ENCODE data around the gene TUBGCP2. TPM values are rescaled to one million over a fixed set of nuclear protein-coding genes. Genes with fewer than 3 reads are reported as not detected.

The TUBGCP2 gene
- total RNA-seq, 1 donor from 2014 or later = 55.4 TPM

DNA sequence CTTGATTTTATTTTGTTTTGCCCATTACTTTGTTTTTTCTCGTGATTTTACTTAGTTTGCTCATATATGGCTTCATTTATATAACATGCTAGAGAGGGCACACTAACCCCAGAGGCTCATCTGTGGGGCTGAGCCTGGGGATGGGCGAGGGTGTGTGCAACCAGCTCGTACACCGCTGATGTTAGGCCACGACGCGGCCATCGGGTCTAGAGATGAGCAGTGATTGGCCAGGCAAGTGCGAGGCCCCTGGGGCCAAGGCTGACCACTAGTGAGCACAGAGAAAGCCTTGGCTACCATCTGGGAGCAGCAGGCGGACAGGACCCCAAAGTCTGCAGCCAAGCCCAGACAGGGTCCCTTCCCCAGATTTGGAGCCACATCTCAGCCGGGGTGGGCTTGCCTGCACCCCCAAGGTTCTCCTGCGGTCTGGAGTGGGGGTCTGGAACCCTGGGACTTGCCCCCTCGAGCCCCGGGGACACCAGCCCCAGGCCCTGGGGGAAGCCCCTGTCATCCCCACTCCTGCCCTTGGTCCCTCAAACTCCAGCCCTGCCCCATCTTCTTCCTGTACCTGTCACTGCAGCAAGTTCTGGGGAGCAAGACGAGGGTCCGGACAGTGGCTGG, 45.4 kb upstream of the TUBGCP2 start:
- no peak for TF ChIP-seq EZH2 (IDR thresholded peaks at IDR 0.05)
- TF ChIP-seq, protein P1, sequence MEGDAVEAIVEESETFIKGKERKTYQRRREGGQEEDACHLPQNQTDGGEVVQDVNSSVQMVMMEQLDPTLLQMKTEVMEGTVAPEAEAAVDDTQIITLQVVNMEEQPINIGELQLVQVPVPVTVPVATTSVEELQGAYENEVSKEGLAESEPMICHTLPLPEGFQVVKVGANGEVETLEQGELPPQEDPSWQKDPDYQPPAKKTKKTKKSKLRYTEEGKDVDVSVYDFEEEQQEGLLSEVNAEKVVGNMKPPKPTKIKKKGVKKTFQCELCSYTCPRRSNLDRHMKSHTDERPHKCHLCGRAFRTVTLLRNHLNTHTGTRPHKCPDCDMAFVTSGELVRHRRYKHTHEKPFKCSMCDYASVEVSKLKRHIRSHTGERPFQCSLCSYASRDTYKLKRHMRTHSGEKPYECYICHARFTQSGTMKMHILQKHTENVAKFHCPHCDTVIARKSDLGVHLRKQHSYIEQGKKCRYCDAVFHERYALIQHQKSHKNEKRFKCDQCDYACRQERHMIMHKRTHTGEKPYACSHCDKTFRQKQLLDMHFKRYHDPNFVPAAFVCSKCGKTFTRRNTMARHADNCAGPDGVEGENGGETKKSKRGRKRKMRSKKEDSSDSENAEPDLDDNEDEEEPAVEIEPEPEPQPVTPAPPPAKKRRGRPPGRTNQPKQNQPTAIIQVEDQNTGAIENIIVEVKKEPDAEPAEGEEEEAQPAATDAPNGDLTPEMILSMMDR (IDR thresholded peaks at IDR 0.05) = no peak
- H3K36me3 Mint-ChIP-seq = no peaks in the 10 kb centered on the region
- Histone ChIP-seq H3K4me3 (no peak overlapping the region), H3K9ac (no peak overlapping the region), H3K4me1 (no peaks in the 10 kb centered on the region), H3K27ac (no peak overlapping the region), H3K79me2 (ENCODE audit: low read depth) (peaks cover 7% of the 10 kb centered on the region), H3K36me3 (no peaks in the 10 kb centered on the region), H3K4me2 (no peak overlapping the region), H3K27me3 (peaks cover 8% of the 10 kb centered on the region), H4K20me1 (ENCODE audit: low read depth) (peaks cover 19% of the 10 kb centered on the region), H3K9me3 (ENCODE audit: low read depth) (no peaks in the 10 kb centered on the region), H3F3A (ENCODE audit: low read depth) (peaks cover 3% of the 10 kb centered on the region), H2AFZ (replicated peaks) (no peak overlapping the region)
- H3K9me3 Mint-ChIP-seq = peaks cover 2% of the 10 kb centered on the region
- H3K4me3 Mint-ChIP-seq = no peak overlapping the region
- H3K27ac Mint-ChIP-seq = no peak overlapping the region
- peaks cover 6% of the 10 kb centered on the region for H3K27me3 Mint-ChIP-seq (ENCODE audit: insufficient read depth, low read depth)
- DNase-seq (ENCODE audit: low spot score) = no peak
- peaks cover 2% of the 10 kb centered on the region for H3K4me1 Mint-ChIP-seq

DNA sequence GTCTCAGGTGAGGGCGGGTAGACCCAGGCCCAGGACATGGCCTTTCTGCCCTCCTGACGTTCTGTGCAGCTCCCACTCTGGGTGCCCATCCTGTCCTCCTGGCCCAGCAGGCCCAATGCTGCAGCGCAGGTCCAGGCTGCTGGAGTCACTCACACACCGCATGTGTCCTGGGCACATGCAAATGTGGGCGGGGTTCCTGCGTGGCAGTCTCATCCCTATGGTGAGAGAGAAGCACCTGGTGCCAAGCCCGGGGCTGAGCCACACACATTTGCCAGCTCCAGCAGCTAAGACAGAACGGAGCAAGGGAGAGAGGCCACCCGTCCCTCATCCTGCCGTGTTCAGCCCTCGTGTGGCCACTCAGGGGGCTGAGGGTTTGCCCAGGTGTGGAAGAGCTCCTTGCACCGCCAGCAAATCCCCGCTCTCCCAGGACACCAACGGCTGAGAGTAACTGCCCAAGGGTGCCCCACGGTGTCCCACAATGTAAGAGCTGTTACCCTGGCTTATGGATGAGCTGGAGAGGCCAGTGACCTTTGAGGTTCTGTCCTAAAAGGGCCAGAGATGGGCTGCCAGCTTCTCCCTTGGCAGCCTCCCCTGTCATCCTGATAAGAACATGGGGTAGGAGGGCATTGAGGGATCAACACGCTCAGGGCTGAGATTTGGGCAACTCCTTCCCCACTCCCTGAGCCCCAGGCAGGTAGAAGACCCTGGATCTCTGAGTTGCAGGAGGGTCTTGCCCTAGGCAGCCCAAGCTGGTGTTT, 44.7 kb upstream of the TUBGCP2 start:
- Mint-ChIP-seq H3K9me3 (peaks cover 2% of the 10 kb centered on the region), H3K4me3 (no peak overlapping the region)
- TF ChIP-seq EZH2 (IDR thresholded peaks at IDR 0.05) (no peak), EZH2phosphoT487 (IDR thresholded peaks at IDR 0.05) (no peak)
- TF ChIP-seq, protein P1 (IDR thresholded peaks at IDR 0.05) = no peak

DNA sequence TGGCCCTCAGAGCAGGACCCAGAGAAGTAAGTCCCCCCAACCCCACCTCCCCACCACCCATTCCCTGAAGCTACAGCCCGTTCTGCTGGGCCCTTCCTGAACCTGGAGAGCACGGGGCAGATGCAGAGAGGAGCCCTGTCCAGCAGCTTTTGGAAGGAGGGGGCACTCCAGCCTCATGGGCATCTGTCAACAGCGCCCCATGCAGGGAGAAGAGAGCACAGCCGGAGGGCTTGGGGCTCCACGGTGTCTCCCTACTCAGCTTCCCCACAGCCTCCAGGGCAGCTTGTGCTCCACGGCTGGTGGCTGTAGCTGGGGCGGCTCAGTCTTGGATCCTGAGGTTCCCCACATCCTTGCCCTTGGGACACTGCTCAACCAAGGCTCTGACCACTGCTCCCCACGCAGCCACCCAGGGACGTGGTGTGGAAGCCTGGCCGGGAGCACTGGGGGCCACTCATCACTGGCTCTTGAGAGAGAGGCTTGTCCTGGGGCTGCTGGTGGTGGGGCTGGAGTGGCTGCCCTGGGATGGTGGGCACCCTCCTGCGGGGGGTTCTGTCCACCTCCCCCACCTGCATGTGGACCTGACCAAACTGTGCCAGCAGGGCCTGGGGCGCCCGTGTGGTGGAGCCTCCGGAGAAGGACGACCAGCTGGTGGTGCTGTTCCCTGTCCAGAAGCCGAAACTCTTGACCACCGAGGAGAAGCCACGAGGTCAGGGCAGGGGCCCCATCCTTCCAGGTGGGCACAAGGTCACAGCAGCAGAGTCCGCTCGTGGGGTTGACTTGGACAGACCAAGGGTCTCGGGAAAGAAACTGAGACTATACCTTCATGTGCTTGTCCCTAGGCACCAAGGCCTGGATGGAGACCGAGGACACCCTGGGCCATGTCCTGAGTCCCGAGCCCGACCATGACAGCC, 43.0 kb upstream of the TUBGCP2 start:
- peaks cover 12% of the 10 kb centered on the region for H3K27me3 Mint-ChIP-seq (ENCODE audit: insufficient read depth, low read depth)
- no peaks in the 10 kb centered on the region for H3K36me3 ChIP-seq
- H3K4me2 ChIP-seq = no peak overlapping the region
- H3K4me3 Mint-ChIP-seq = no peak overlapping the region
- TF ChIP-seq, protein P1 (IDR thresholded peaks at IDR 0.05) = peak; percentile 23
- TF ChIP-seq EZH2phosphoT487 (IDR thresholded peaks at IDR 0.05) = no peak
- H3K27me3 ChIP-seq = peaks cover 3% of the 10 kb centered on the region
- H2AFZ ChIP-seq (replicated peaks) = no peak overlapping the region
- peaks cover 5% of the 10 kb centered on the region for H3K79me2 ChIP-seq (ENCODE audit: low read depth)
- peaks cover 3% of the 10 kb centered on the region for H3K4me1 Mint-ChIP-seq
- DNase-seq (ENCODE audit: low spot score) = no peak
- H3K4me3 ChIP-seq = no peak overlapping the region
- H3K4me1 ChIP-seq = peaks cover 5% of the 10 kb centered on the region
- H3K36me3 Mint-ChIP-seq = no peaks in the 10 kb centered on the region
- H3K27ac Mint-ChIP-seq = no peak overlapping the region
- no peaks in the 10 kb centered on the region for H3K9me3 ChIP-seq (ENCODE audit: low read depth)
- H3K9me3 Mint-ChIP-seq = peaks cover 2% of the 10 kb centered on the region
- no peak overlapping the region for H3K27ac ChIP-seq
- no peaks in the 10 kb centered on the region for H3F3A ChIP-seq (ENCODE audit: low read depth)
- peaks cover 17% of the 10 kb centered on the region for H4K20me1 ChIP-seq (ENCODE audit: low read depth)
- no peak overlapping the region for H3K9ac ChIP-seq

More for the DNA sequence above, 44.7 kb upstream of the TUBGCP2 start:
- no peak overlapping the region for H3K4me3 ChIP-seq
- H3K4me2 ChIP-seq = no peak overlapping the region
- H2AFZ ChIP-seq (replicated peaks) = no peak overlapping the region
- H3K4me1 ChIP-seq = no peaks in the 10 kb centered on the region
- Mint-ChIP-seq H3K27ac (no peak overlapping the region), H3K27me3 (ENCODE audit: insufficient read depth, low read depth) (peaks cover 8% of the 10 kb centered on the region), H3K36me3 (no peaks in the 10 kb centered on the region), H3K4me1 (peaks cover 3% of the 10 kb centered on the region)
- no peaks in the 10 kb centered on the region for H3K36me3 ChIP-seq
- DNase-seq (ENCODE audit: low spot score) = no peak
- H3K9me3 ChIP-seq (ENCODE audit: low read depth) = no peaks in the 10 kb centered on the region
- H3K79me2 ChIP-seq (ENCODE audit: low read depth) = peaks cover 7% of the 10 kb centered on the region
- no peak overlapping the region for H3K27ac ChIP-seq
- peaks cover 8% of the 10 kb centered on the region for H3K27me3 ChIP-seq
- peaks cover 19% of the 10 kb centered on the region for H4K20me1 ChIP-seq (ENCODE audit: low read depth)
- no peak overlapping the region for H3K9ac ChIP-seq
- H3F3A ChIP-seq (ENCODE audit: low read depth) = no peaks in the 10 kb centered on the region

All from neural progenitor cell (in vitro differentiated cells).